ENCODE data around the gene SHC2. TPM values are rescaled to one million over a fixed set of nuclear protein-coding genes. Genes with fewer than 3 reads are reported as not detected.

Gene SHC2
- total RNA-seq, 2 experiments from 2014 or later: 0.36 to 0.42 TPM

DNA sequence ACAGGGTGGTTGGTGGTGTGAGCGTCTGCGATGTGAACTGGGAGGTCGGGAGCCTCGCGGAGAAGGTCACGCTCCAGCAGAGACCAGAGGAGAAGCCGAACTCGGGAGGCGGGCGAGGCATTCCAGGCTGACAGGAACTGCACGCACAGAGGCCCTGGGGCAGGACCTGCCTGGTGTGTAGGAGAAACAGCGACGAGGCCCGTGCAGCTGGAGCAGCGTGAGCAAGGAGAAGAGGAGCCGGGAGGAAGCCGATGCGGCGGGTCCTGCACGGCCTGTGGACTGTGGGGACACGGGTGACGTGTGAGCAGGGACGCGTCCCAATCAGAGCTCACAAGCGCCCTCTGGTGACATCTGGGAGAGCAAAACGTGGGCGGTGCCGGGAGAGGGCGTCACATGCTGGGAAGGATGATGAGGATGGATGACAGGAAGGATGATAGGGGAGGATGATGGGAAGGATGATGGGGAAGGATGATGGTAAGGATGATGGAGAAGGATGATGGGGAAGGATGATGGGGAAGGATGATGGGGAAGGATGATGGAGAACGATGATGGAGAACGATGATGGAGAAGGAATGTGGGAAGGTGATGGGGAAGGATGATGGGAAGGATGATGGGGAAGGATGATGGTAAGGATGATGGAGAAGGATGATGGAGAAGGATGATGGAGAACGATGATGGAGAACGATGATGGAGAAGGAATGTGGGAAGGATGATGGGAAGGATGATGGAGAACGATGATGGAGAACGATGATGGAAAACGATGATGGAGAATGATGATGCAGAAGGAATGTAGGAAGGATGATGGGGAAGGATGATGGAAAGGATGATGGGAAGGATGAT lies 19.4 kb upstream of the SHC2 start:
- Mint-ChIP-seq H3K4me1 (ENCODE audit: low read depth) (peaks cover 9% of the 10 kb centered on the region), H3K9me3 (no peaks in the 10 kb centered on the region), H3K36me3 (ENCODE audit: low read depth) (peaks cover 10% of the 10 kb centered on the region), H3K4me3 (peak overlapping the region; percentile 77), H3K27me3 (peaks cover 15% of the 10 kb centered on the region), H3K27ac (peak overlapping the region; percentile 88)
- peak in 12 of 14 experiments; percentile 16 to 75 (median 44) for DNase-seq
- Histone ChIP-seq H3K9me3 (ENCODE audit: control insufficient read depth in 1 of 2, insufficient read depth in 1 of 2, low read length in 2 of 2) (peaks cover 5 to 24% of the 10 kb centered on the region in 2 experiments), H3K4me3 (ENCODE audit: low read length) (peak overlapping the region; percentile 5), H3K27me3 (ENCODE audit: control insufficient read depth in 1 of 2, insufficient read depth in 2 of 2, low read length in 2 of 2) (peaks cover under 1 to 6% of the 10 kb centered on the region in 2 experiments), H3K36me3 (ENCODE audit: insufficient read depth, low read length) (no peaks in the 10 kb centered on the region), H3K4me1 (ENCODE audit: insufficient read depth, low read length) (peaks cover 5% of the 10 kb centered on the region), H3K27ac (ENCODE audit: low read depth in 1 of 2, low read length in 2 of 2) (no peak overlapping the region)
- ChIA-PET POLR2A (no interaction called here), CTCF (interaction anchor here (0.6 to 1.3 kb wide), 3 partner anchors 8 to 31 kb away, joined by 3 to 9 read pairs (median 6); no protein-coding TSS in a partner anchor)
- intact Hi-C loops (cut with DNase I, micrococcal nuclease): no loop called here
- no peak for TF ChIP-seq CTCF (IDR thresholded peaks at IDR 0.05)
- ATAC-seq (ENCODE audit: poor library complexity): peak; percentile 65

DNA sequence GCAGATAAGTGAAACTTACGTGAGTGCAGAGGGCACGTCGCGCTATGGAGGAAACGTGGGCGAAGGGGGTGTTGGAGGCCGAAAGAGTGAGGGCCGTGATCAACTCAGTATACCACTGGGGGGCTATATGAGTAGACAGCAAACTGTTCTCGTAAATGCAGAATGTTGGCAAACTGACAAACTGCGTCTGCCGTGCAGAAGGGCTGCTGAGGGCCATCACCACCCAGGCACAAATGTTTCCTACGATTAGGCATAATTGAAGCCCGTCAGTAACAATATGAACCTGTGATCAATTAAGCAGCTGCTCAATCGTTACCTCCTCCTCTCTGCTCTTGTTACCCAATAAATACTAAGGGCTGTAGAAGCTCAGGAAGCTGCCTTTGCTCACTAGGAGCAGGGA lies 18.1 kb upstream of the SHC2 start:
- no peaks in the 10 kb centered on the region for H3K36me3 ChIP-seq (ENCODE audit: insufficient read depth, low read length)
- Mint-ChIP-seq H3K9me3 (no peaks in the 10 kb centered on the region), H3K27me3 (peaks cover 15% of the 10 kb centered on the region), H3K4me1 (ENCODE audit: low read depth) (peaks cover 9% of the 10 kb centered on the region), H3K36me3 (ENCODE audit: low read depth) (peaks cover 10% of the 10 kb centered on the region), H3K4me3 (no peak overlapping the region), H3K27ac (peak overlapping the region; percentile 88)
- ChIA-PET CTCF (interaction anchor here (0.8 kb wide), 1 partner anchor 54 kb away, joined by 3 read pairs; no protein-coding TSS in a partner anchor), POLR2A (no interaction called here)
- peaks cover 5% of the 10 kb centered on the region for H3K4me1 ChIP-seq (ENCODE audit: insufficient read depth, low read length)
- DNase-seq (no peak), ATAC-seq (ENCODE audit: poor library complexity) (no peak)
- H3K4me3 ChIP-seq (ENCODE audit: low read length): no peak overlapping the region
- H3K27ac ChIP-seq (ENCODE audit: low read depth in 1 of 2, low read length in 2 of 2): no peak overlapping the region
- TF ChIP-seq CTCF (IDR thresholded peaks at IDR 0.05): no peak
- intact Hi-C loops (cut with DNase I, micrococcal nuclease): no loop called here
- H3K9me3 ChIP-seq (ENCODE audit: control insufficient read depth in 1 of 2, insufficient read depth in 1 of 2, low read length in 2 of 2): peaks cover 5 to 17% of the 10 kb centered on the region in 2 experiments
- peaks cover 0 to 6% of the 10 kb centered on the region in 2 experiments for H3K27me3 ChIP-seq (ENCODE audit: control insufficient read depth in 1 of 2, insufficient read depth in 2 of 2, low read length in 2 of 2)

GRCh38 chr19:478236-478903 lies 17.5 kb upstream of the SHC2 start:
- CTCF ChIA-PET: no interaction called here
- Histone ChIP-seq H3K27ac (ENCODE audit: low read depth in 1 of 2, low read length in 2 of 2) (no peak overlapping the region), H3K27me3 (ENCODE audit: control insufficient read depth in 1 of 2, insufficient read depth in 2 of 2, low read length in 2 of 2) (peaks cover 0 to 3% of the 10 kb centered on the region in 2 experiments), H3K4me3 (ENCODE audit: low read length) (no peak overlapping the region), H3K36me3 (ENCODE audit: insufficient read depth, low read length) (no peaks in the 10 kb centered on the region), H3K9me3 (ENCODE audit: control insufficient read depth in 1 of 2, insufficient read depth in 1 of 2, low read length in 2 of 2) (peaks cover 5 to 13% of the 10 kb centered on the region in 2 experiments), H3K4me1 (ENCODE audit: insufficient read depth, low read length) (peaks cover 5% of the 10 kb centered on the region)
- ATAC-seq (ENCODE audit: poor library complexity) (no peak), DNase-seq (no peak)
- Mint-ChIP-seq H3K27ac (peak overlapping the region; percentile 88), H3K36me3 (ENCODE audit: low read depth) (peaks cover 10% of the 10 kb centered on the region), H3K4me3 (no peak overlapping the region), H3K4me1 (ENCODE audit: low read depth) (peaks cover 9% of the 10 kb centered on the region), H3K27me3 (peaks cover 15% of the 10 kb centered on the region), H3K9me3 (no peaks in the 10 kb centered on the region)
- intact Hi-C loops (cut with DNase I, micrococcal nuclease): no loop called here
- no peak for TF ChIP-seq CTCF (IDR thresholded peaks at IDR 0.05)
- POLR2A ChIA-PET: no interaction called here

All from CD4-positive, alpha-beta T cell (primary cell).